ENCODE data around the gene VPS13D. TPM values are rescaled to one million over a fixed set of nuclear protein-coding genes. Genes with fewer than 3 reads are reported as not detected.

VPS13D gene
- total and polyA plus RNA-seq, 2 experiments from 2014 or later, result 10.7 to 34.9 TPM

DNA sequence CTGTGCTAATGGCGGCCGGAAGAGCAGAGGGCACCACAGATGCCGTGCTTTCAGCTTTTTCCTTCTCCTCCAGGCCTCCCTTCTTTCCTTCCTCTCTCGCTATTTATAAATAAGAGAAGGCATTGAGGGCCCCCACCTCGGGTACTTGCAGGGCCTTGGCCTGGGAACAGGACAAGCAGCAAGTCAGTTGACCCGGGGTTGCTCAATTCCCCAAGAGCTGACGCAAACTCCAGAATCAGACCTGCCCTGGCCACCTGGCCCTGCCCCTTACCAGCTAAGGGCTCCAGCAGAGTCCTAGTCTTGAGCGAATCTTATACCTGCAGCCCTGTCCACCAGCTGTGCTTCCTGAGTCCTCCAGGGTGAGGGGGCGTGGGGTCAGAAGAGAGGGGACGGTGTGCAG is 49.5 kb upstream of the VPS13D start:
- no peak overlapping the region for H3K27ac Mint-ChIP-seq
- Histone ChIP-seq H4K20me1 (replicated peaks; ENCODE audit: insufficient read depth) (no peaks in the 10 kb centered on the region), H3K4me2 (no peak overlapping the region), H3K79me2 (replicated peaks; ENCODE audit: insufficient read depth) (no peaks in the 10 kb centered on the region), H3K4me1 (ENCODE audit: insufficient read depth) (peaks cover 15% of the 10 kb centered on the region), H3K36me3 (ENCODE audit: insufficient read depth) (no peaks in the 10 kb centered on the region), H3F3A (replicated peaks; ENCODE audit: low read depth) (no peaks in the 10 kb centered on the region), H3K9me2 (ENCODE audit: insufficient read depth) (no peaks in the 10 kb centered on the region), H3K27ac (ENCODE audit: low read depth) (no peak overlapping the region), H3K4me3 (no peak overlapping the region), H2AFZ (no peak overlapping the region), H3K27me3 (ENCODE audit: insufficient read depth) (no peaks in the 10 kb centered on the region)
- no peak overlapping the region for H3K4me3 Mint-ChIP-seq
- DNase-seq (ENCODE audit: low spot score), result no peak
- peaks cover 24% of the 10 kb centered on the region for H3K4me1 Mint-ChIP-seq
- TF ChIP-seq CREB1 (CRISPR knock-in tag; IDR thresholded peaks at IDR 0.05; ENCODE audit: low read depth) (no peak), ZNF331 (CRISPR knock-in tag; IDR thresholded peaks at IDR 0.05; ENCODE audit: low read depth) (no peak), EZH2 (IDR thresholded peaks at IDR 0.05; ENCODE audit: low read depth, unreplicated experiment) (no peak), EZH2phosphoT487 (IDR thresholded peaks at IDR 0.05; ENCODE audit: unreplicated experiment) (no peak), NANOG (IDR thresholded peaks at IDR 0.05; ENCODE audit: borderline replicate concordance) (no peak), POLR2AphosphoS5 (IDR thresholded peaks at IDR 0.05; ENCODE audit: low read depth) (no peak)
- TF ChIP-seq, protein P1, sequence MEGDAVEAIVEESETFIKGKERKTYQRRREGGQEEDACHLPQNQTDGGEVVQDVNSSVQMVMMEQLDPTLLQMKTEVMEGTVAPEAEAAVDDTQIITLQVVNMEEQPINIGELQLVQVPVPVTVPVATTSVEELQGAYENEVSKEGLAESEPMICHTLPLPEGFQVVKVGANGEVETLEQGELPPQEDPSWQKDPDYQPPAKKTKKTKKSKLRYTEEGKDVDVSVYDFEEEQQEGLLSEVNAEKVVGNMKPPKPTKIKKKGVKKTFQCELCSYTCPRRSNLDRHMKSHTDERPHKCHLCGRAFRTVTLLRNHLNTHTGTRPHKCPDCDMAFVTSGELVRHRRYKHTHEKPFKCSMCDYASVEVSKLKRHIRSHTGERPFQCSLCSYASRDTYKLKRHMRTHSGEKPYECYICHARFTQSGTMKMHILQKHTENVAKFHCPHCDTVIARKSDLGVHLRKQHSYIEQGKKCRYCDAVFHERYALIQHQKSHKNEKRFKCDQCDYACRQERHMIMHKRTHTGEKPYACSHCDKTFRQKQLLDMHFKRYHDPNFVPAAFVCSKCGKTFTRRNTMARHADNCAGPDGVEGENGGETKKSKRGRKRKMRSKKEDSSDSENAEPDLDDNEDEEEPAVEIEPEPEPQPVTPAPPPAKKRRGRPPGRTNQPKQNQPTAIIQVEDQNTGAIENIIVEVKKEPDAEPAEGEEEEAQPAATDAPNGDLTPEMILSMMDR (conservative IDR thresholded peaks at IDR 0.05; ENCODE audit: low read depth in 2 of 2), result no peak
- TF ChIP-seq, protein P2, sequence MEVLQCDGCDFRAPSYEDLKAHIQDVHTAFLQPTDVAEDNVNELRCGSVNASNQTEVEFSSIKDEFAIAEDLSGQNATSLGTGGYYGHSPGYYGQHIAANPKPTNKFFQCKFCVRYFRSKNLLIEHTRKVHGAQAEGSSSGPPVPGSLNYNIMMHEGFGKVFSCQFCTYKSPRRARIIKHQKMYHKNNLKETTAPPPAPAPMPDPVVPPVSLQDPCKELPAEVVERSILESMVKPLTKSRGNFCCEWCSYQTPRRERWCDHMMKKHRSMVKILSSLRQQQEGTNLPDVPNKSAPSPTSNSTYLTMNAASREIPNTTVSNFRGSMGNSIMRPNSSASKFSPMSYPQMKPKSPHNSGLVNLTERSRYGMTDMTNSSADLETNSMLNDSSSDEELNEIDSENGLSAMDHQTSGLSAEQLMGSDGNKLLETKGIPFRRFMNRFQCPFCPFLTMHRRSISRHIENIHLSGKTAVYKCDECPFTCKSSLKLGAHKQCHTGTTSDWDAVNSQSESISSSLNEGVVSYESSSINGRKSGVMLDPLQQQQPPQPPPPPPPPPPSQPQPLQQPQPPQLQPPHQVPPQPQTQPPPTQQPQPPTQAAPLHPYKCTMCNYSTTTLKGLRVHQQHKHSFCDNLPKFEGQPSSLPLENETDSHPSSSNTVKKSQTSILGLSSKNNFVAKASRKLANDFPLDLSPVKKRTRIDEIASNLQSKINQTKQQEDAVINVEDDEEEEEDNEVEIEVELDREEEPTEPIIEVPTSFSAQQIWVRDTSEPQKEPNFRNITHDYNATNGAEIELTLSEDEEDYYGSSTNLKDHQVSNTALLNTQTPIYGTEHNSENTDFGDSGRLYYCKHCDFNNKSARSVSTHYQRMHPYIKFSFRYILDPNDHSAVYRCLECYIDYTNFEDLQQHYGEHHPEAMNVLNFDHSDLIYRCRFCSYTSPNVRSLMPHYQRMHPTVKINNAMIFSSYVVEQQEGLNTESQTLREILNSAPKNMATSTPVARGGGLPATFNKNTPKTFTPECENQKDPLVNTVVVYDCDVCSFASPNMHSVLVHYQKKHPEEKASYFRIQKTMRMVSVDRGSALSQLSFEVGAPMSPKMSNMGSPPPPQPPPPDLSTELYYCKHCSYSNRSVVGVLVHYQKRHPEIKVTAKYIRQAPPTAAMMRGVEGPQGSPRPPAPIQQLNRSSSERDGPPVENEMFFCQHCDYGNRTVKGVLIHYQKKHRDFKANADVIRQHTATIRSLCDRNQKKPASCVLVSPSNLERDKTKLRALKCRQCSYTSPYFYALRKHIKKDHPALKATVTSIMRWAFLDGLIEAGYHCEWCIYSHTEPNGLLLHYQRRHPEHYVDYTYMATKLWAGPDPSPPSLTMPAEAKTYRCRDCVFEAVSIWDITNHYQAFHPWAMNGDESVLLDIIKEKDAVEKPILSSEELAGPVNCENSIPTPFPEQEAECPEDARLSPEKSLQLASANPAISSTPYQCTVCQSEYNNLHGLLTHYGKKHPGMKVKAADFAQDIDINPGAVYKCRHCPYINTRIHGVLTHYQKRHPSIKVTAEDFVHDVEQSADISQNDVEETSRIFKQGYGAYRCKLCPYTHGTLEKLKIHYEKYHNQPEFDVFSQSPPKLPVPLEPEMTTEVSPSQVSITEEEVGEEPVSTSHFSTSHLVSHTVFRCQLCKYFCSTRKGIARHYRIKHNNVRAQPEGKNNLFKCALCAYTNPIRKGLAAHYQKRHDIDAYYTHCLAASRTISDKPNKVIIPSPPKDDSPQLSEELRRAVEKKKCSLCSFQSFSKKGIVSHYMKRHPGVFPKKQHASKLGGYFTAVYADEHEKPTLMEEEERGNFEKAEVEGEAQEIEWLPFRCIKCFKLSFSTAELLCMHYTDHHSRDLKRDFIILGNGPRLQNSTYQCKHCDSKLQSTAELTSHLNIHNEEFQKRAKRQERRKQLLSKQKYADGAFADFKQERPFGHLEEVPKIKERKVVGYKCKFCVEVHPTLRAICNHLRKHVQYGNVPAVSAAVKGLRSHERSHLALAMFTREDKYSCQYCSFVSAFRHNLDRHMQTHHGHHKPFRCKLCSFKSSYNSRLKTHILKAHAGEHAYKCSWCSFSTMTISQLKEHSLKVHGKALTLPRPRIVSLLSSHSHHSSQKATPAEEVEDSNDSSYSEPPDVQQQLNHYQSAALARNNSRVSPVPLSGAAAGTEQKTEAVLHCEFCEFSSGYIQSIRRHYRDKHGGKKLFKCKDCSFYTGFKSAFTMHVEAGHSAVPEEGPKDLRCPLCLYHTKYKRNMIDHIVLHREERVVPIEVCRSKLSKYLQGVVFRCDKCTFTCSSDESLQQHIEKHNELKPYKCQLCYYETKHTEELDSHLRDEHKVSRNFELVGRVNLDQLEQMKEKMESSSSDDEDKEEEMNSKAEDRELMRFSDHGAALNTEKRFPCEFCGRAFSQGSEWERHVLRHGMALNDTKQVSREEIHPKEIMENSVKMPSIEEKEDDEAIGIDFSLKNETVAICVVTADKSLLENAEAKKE (CRISPR knock-in tag; IDR thresholded peaks at IDR 0.05), result no peak
- TF ChIP-seq, protein P3, sequence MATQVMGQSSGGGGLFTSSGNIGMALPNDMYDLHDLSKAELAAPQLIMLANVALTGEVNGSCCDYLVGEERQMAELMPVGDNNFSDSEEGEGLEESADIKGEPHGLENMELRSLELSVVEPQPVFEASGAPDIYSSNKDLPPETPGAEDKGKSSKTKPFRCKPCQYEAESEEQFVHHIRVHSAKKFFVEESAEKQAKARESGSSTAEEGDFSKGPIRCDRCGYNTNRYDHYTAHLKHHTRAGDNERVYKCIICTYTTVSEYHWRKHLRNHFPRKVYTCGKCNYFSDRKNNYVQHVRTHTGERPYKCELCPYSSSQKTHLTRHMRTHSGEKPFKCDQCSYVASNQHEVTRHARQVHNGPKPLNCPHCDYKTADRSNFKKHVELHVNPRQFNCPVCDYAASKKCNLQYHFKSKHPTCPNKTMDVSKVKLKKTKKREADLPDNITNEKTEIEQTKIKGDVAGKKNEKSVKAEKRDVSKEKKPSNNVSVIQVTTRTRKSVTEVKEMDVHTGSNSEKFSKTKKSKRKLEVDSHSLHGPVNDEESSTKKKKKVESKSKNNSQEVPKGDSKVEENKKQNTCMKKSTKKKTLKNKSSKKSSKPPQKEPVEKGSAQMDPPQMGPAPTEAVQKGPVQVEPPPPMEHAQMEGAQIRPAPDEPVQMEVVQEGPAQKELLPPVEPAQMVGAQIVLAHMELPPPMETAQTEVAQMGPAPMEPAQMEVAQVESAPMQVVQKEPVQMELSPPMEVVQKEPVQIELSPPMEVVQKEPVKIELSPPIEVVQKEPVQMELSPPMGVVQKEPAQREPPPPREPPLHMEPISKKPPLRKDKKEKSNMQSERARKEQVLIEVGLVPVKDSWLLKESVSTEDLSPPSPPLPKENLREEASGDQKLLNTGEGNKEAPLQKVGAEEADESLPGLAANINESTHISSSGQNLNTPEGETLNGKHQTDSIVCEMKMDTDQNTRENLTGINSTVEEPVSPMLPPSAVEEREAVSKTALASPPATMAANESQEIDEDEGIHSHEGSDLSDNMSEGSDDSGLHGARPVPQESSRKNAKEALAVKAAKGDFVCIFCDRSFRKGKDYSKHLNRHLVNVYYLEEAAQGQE (IDR thresholded peaks at IDR 0.05; ENCODE audit: unreplicated experiment), result no peak
- TF ChIP-seq, protein P4, sequence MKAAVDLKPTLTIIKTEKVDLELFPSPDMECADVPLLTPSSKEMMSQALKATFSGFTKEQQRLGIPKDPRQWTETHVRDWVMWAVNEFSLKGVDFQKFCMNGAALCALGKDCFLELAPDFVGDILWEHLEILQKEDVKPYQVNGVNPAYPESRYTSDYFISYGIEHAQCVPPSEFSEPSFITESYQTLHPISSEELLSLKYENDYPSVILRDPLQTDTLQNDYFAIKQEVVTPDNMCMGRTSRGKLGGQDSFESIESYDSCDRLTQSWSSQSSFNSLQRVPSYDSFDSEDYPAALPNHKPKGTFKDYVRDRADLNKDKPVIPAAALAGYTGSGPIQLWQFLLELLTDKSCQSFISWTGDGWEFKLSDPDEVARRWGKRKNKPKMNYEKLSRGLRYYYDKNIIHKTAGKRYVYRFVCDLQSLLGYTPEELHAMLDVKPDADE (IDR thresholded peaks at IDR 0.05), result no peak
- peaks cover 18% of the 10 kb centered on the region for H3K27me3 Mint-ChIP-seq (ENCODE audit: insufficient read depth, low read depth, poor library complexity)
- no peak for ATAC-seq
- H3K36me3 Mint-ChIP-seq (ENCODE audit: low read depth), result peaks cover 10% of the 10 kb centered on the region
- H3K9me3 Mint-ChIP-seq, result peaks cover 15% of the 10 kb centered on the region

All from GM23338 (cell line).